Heart right ventricle (tissue), 16 donors: ENCODE measurements around the gene PABPC1L. TPM values are rescaled to one million over a fixed set of nuclear protein-coding genes. Genes with fewer than 3 reads are reported as not detected.
A peak's percentile ranks its signal among the peaks of the same experiment; 100 is the strongest.

ENCODE experiments used
- ATAC-seq, 8 donors: fragments of 200-7000 bp; cut with Tn5 transposase; one replicate each; pipeline ENCODE4 v1.9.1; 2020; ENCODE audit warnings: mild to moderate bottlenecking in 8 of 8, moderate library complexity in 8 of 8, moderate number of reproducible peaks in 1 of 8
- DNase-seq, 2 donors: peaks; one replicate each; pipeline ENCODE4 v3.0.0-alpha.2; 2020
- H3K27ac ChIP-seq, 10 donors: fragments of 200-600 bp; sonication (generic) in 2 of 10; one replicate each; pipeline versions ENCODE4 v1.5.0 to v1.8.0; 2020 to 2022; ENCODE audit warnings: mild to moderate bottlenecking in 3 of 10
- H3K27me3 ChIP-seq, 7 donors: fragments of 200-600 bp; one replicate each; pipeline ENCODE4 v1.8.0; 2021 to 2022; ENCODE audit warnings: mild to moderate bottlenecking in 2 of 7
- H3K36me3 ChIP-seq, 9 donors: fragments of 200-600 bp; sonication (generic) in 1 of 9; one replicate each; pipeline versions ENCODE4 v1.5.0 to v1.8.0; 2020 to 2022; ENCODE audit warnings: mild to moderate bottlenecking in 2 of 9
- H3K4me1 ChIP-seq, 9 donors: fragments of 200-600 bp; sonication (generic) in 1 of 9; one replicate each; pipeline versions ENCODE4 v1.5.0 to v1.8.0; 2020 to 2022; ENCODE audit warnings: mild to moderate bottlenecking in 4 of 9
- H3K4me3 ChIP-seq, 10 donors: fragments of 200-600 bp; sonication (generic) in 2 of 10; one replicate each; pipeline versions ENCODE4 v1.5.0 to v1.8.0; 2020 to 2022; ENCODE audit warnings: mild to moderate bottlenecking in 7 of 10, moderate library complexity in 2 of 10
- H3K9me3 ChIP-seq, 11 donors: fragments of 200-600 bp in 10 of 11; sonication (generic) in 2 of 11; one replicate each; pipeline versions ENCODE4 v1.5.0 to v1.8.0; 2013 to 2022; ENCODE audit warnings: mild to moderate bottlenecking in 2 of 11, control low read depth in 1 of 11, moderate library complexity in 1 of 11
- CTCF ChIP-seq, 9 donors: fragments of 200-600 bp; sonication (generic) in 2 of 9; IDR thresholded peaks; one replicate each; pipeline versions ENCODE4 v1.5.0 to v1.8.0; 2021 to 2022; ENCODE audit warnings: antibody characterized with exemption in 9 of 9, mild to moderate bottlenecking in 5 of 9, moderate library complexity in 1 of 9
- WGBS, 2 donors: extraction: QIAGEN DNeasy Blood & Tissue Kit; methylation state at CpG; one replicate each; pipeline ENCODE4 v1.1.7; 2013; ENCODE audit warnings: inconsistent platforms in 1 of 2; 5-methylcytosine and 5-hydroxymethylcytosine counted together
- intact Hi-C, 10 donors: fragments of 100-400 bp; cut with DNase I; formaldehyde crosslinking; loops; one replicate each; pipeline versions ENCODE4 v1.11.1 to v1.14.2; 2022
- polyA plus RNA-seq, 2 donors: library from polyadenylated mRNA; stranded (reverse); fragments of 200-250 nt; gene quantifications; one replicate each; pipeline ENCODE4 v1.2.3, GENCODE V29; 2013
- total RNA-seq, 10 donors: library from RNA; stranded (reverse); fragmentation: NEBNext Ultra II Directional in 3 of 10; extraction: Animal tissue kit (Norgen Biotek cat#: 25700) in 3 of 10; gene quantifications; one replicate each; pipeline versions ENCODE4 v1.2.1 to v1.2.4, GENCODE V29; 2021 to 2023
- donor health status: Arrhythmogenic right ventricular cardiomyopathy.
- donor health status: ischemic (EF 13 %, LVEDD 7.1; RV severe dilation, severe dysfunction).
- donor health status: healthy with polysubstance abuse.
- donor health status: DM: no; HTN: yes; CAD: no.
- donor health status: DM: no; HTN: no; CAD: no.
- donor health status: ischemic (EF 25% LVEDD 6.9; RV normal size, moderate dysfunction).
- donor health status: ischemic (EF 25% LVEDD 5.7; RV mildly dilated, moderate dysfunction).
- donor health status: healthy.
- donor health status: DM: yes; HTN: yes; CAD: no.
- donor health status: Ischemic cardiomyopathy.
- donor health status: ischemic (EF 35%, LVEDD 5.7; RV mildly dilated, moderate dysfunction).
- donor health status: nonischemic (EF 11% LVEDD 7.7; RV severe dilation, severe dysfunction).
- donor health status: DM: yes; HTN: yes; CAD: no.
- donor health status: PGD.
- donor health status: ischemic (EF 29% LVEDD 5.4; RV normal size, mild dysfunction).
- donor health status: nonischemic (EF 23%, LVEDD 6.1; RV moderate dilation, normal function).

Gene PABPC1L
- total and polyA plus RNA-seq, 12 donors: 0.89 to 14.3 (median 1.9) TPM

GRCh38 chr20:44961870-44962267, 52.0 kb downstream of the PABPC1L start:
- WGBS, 2 donors: 69 to 77% methylated on average over 3 of the region's 3 CpGs
- H3K4me3 ChIP-seq: no peak overlapping the region
- H3K27ac ChIP-seq: no peak overlapping the region
- no peaks in the 10 kb centered on the region for H3K9me3 ChIP-seq
- ATAC-seq: no peak
- H3K27me3 ChIP-seq: no peaks in the 10 kb centered on the region
- H3K4me1 ChIP-seq: peaks cover 0 to 33% (median 22%) of the 10 kb centered on the region in 9 donors
- intact Hi-C loops: loop anchor here in 4 of 10 donors (5.0 to 10.0 kb wide), 4 partner anchors 75 to 833 kb away; partner anchors contain the start of genes YWHAB (in 2 of the 4), DNTTIP1 (in 1 of the 4), KCNK15 (in 1 of the 4) and WFDC3 (in 1 of the 4)
- peaks cover 0 to 8% (median 0%) of the 10 kb centered on the region in 9 donors for H3K36me3 ChIP-seq
- TF ChIP-seq CTCF (IDR thresholded peaks at IDR 0.05): no peak
- no peak for DNase-seq

DNA sequence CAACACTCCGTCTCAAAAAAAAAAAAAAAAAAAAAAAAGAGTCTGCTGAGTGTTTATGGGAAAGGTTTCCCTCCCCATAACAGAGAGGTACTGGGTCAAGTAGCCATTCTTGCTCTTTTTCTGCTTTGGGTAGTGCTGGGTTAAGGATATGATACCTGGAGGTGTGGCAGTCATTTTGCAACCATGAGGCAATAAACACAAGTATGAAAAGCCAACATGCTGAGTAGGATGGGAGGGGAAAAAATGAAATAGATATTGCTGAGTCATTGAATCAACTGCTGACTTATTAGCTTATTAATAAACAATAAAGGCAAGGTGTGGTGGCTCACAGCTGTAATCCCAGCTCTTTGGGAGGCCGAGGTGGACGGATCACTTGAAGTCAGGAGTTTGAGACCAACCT, 52.6 kb downstream of the PABPC1L start:
- intact Hi-C loops: loop anchor here in 4 of 10 donors (5.0 to 10.0 kb wide), 4 partner anchors 75 to 832 kb away; partner anchors contain the start of genes YWHAB (in 2 of the 4), DNTTIP1 (in 1 of the 4), KCNK15 (in 1 of the 4) and WFDC3 (in 1 of the 4)
- H3K27ac ChIP-seq: no peak overlapping the region

GRCh38 chr20:44963325-44964215, 53.7 kb downstream of the PABPC1L start:
- no peaks in the 10 kb centered on the region for H3K27me3 ChIP-seq
- no peak overlapping the region for H3K27ac ChIP-seq
- peaks cover 5 to 45% (median 32%) of the 10 kb centered on the region in 9 donors for H3K4me1 ChIP-seq
- intact Hi-C loops: loop anchor here in 4 of 10 donors (5.0 to 10.0 kb wide), 4 partner anchors 76 to 831 kb away; partner anchors contain the start of genes YWHAB (in 2 of the 4), DNTTIP1 (in 1 of the 4), KCNK15 (in 1 of the 4) and WFDC3 (in 1 of the 4)
- H3K36me3 ChIP-seq: no peaks in the 10 kb centered on the region
- ATAC-seq (no peak), DNase-seq (no peak)
- H3K4me3 ChIP-seq: no peak overlapping the region
- TF ChIP-seq CTCF (IDR thresholded peaks at IDR 0.05): no peak
- no peaks in the 10 kb centered on the region for H3K9me3 ChIP-seq
- WGBS, 2 donors: 73 to 84% methylated on average over 4 of the region's 4 CpGs

More for the DNA sequence above, 52.6 kb downstream of the PABPC1L start:
- H3K27me3 ChIP-seq: no peaks in the 10 kb centered on the region
- WGBS, 2 donors: 89 to 94% methylated on average over 2 to 3 of the region's 3 CpGs
- TF ChIP-seq CTCF (IDR thresholded peaks at IDR 0.05): no peak
- H3K4me3 ChIP-seq: no peak overlapping the region
- ATAC-seq (no peak), DNase-seq (no peak)
- H3K9me3 ChIP-seq: no peaks in the 10 kb centered on the region
- H3K4me1 ChIP-seq: peaks cover 2 to 39% (median 28%) of the 10 kb centered on the region in 9 donors
- peaks cover 0 to 2% (median 0%) of the 10 kb centered on the region in 9 donors for H3K36me3 ChIP-seq

DNA sequence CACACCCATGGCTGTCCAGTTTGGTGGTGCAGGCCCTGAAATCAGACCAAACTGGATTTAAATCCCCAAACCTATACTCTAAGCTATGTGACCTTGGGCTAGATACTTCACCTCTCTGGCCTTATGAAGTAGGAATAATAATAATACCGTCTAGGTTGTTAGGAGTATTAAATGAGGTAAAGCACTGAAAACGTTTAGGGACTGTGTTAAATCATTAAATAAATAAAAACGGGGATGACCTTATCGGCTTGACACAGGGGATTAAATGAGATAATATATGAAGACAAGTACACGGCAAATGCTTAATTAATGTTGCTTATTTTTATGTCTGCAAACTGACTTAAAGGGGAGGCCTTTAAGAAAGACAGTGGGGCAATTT, 55.8 kb downstream of the PABPC1L start:
- ATAC-seq (no peak), DNase-seq (no peak)
- Histone ChIP-seq H3K4me1 (peaks cover 5 to 49% (median 21%) of the 10 kb centered on the region in 9 donors), H3K27ac (peak overlapping the region; percentile 58 to 97 (median 84)), H3K36me3 (no peaks in the 10 kb centered on the region), H3K4me3 (peak overlapping the region; percentile 63 to 92 (median 86)), H3K9me3 (no peaks in the 10 kb centered on the region), H3K27me3 (no peaks in the 10 kb centered on the region)
- intact Hi-C loops: loop anchor here in 6 of 10 donors (5.0 to 10.0 kb wide), 4 partner anchors 78 to 829 kb away; partner anchors contain the start of genes YWHAB (in 5 of the 6), DNTTIP1 (in 1 of the 6), KCNK15 (in 1 of the 6) and WFDC3 (in 1 of the 6)
- no peak for TF ChIP-seq CTCF (IDR thresholded peaks at IDR 0.05)
- 55 to 56% methylated on average over 5 of the region's 5 CpGs for WGBS, 2 donors
